Left renal pelvis (tissue), 4 donors: ENCODE data around the gene PAF1. TPM values are rescaled to one million over a fixed set of nuclear protein-coding genes. Genes with fewer than 3 reads are reported as not detected.
"Not testable (repeated sequence)": the region's sequence is repeated elsewhere in the genome, so short reads cannot be mapped to it uniquely, and the experiment has no call there.

Experiments used
- DNase-seq, 4 donors: peaks; one replicate each; pipeline ENCODE4 v3.0.0-alpha.2; 2013; ENCODE audit warnings: low read depth in 4 of 4, low spot score in 3 of 4
- polyA plus RNA-seq, 4 donors: library from polyadenylated mRNA; unstranded; fragments of 120-200 nt; gene quantifications; one replicate each; pipeline ENCODE4 v1.2.1, GENCODE V29; 2013; ENCODE audit not compliant: insufficient read length in 4 of 4

The PAF1 gene
- polyA plus RNA-seq, 4 donors = 53.9 to 76.8 (median 65.2) TPM

GRCh38 chr19:39385629-39386411, 5.1 kb downstream of the PAF1 start:
- no peak for DNase-seq

- no peak for DNase-seq
These were observed 5.9 kb downstream of the PAF1 start for GRCh38 chr19:39384839-39385568.

GRCh38 chr19:39382991-39383828, 7.7 kb downstream of the PAF1 start:
- DNase-seq = no peak

- no peak for DNase-seq
These were observed 8.8 kb downstream of the PAF1 start for GRCh38 chr19:39381910-39382611.

GRCh38 chr19:39380521-39381502, 10.1 kb downstream of the PAF1 start:
- DNase-seq = no peak

- no peak for DNase-seq
These were observed 11.0 kb downstream of the PAF1 start for GRCh38 chr19:39379865-39380396.

- not testable (repeated sequence) for DNase-seq
These were observed 11.5 kb downstream of the PAF1 start for GRCh38 chr19:39379366-39379765.

- DNase-seq = no peak
These were observed 13.2 kb downstream of the PAF1 start for GRCh38 chr19:39377373-39378362.

GRCh38 chr19:39375929-39376328, 15.0 kb downstream of the PAF1 start:
- no peak for DNase-seq

- no peak for DNase-seq
These were observed 18.0 kb downstream of the PAF1 start for GRCh38 chr19:39372941-39373340.

GRCh38 chr19:39372047-39372802, 18.7 kb downstream of the PAF1 start:
- peak; percentile 33 to 53 (median 38) for DNase-seq

- no peak for DNase-seq
These were observed 20.2 kb downstream of the PAF1 start for GRCh38 chr19:39370735-39371134.

GRCh38 chr19:39369200-39369599, 21.7 kb downstream of the PAF1 start:
- DNase-seq = no peak

GRCh38 chr19:39365531-39365930, 25.4 kb downstream of the PAF1 start:
- DNase-seq = no peak

- no peak for DNase-seq
These were observed 26.9 kb downstream of the PAF1 start for GRCh38 chr19:39363901-39364457.

GRCh38 chr19:39362682-39363657, 27.9 kb downstream of the PAF1 start:
- no peak for DNase-seq
